DMS153 treated with DMSO at 0.1 percent for 48 hours (cell line): Measurements from ENCODE around the gene GMPPA.

Experiments used
- DNase-seq: peaks from one replicate; lab custom pipeline; 2025; ENCODE audit not compliant: unreplicated experiment; lab: John Stamatoyannopoulos, UW

The GMPPA gene

GRCh38 chr2:219484343-219485200, 14.1 kb upstream of the GMPPA start:
- DNase-seq: no peak

- no peak for DNase-seq
Measured at GRCh38 chr2:219485201-219485580, 13.5 kb upstream of the GMPPA start.

GRCh38 chr2:219486380-219486959, 12.2 kb upstream of the GMPPA start:
- DNase-seq: no peak

GRCh38 chr2:219488149-219488843, 10.4 kb upstream of the GMPPA start:
- DNase-seq: no peak

- no peak for DNase-seq
Measured at GRCh38 chr2:219488844-219489194, 9.9 kb upstream of the GMPPA start.

- DNase-seq: no peak
Measured at GRCh38 chr2:219489315-219489714, 9.4 kb upstream of the GMPPA start.

- no peak for DNase-seq
Measured at GRCh38 chr2:219490186-219490585, 8.5 kb upstream of the GMPPA start.

GRCh38 chr2:219490600-219491130, 8.0 kb upstream of the GMPPA start:
- no peak for DNase-seq

GRCh38 chr2:219491278-219491963, 7.3 kb upstream of the GMPPA start:
- DNase-seq: no peak

- no peak for DNase-seq
Measured at GRCh38 chr2:219492575-219492974, 6.1 kb upstream of the GMPPA start.

- DNase-seq: no peak
Measured at GRCh38 chr2:219493086-219493485, 5.6 kb upstream of the GMPPA start.

GRCh38 chr2:219494952-219495530, 3.6 kb upstream of the GMPPA start:
- no peak for DNase-seq

GRCh38 chr2:219495531-219496122, 3.1 kb upstream of the GMPPA start:
- peak; percentile 18 for DNase-seq

- DNase-seq: no peak
Measured at GRCh38 chr2:219496247-219496824, 2.4 kb upstream of the GMPPA start.

GRCh38 chr2:219496825-219497494, 1.7 kb upstream of the GMPPA start:
- DNase-seq: no peak

- no peak for DNase-seq
Measured at GRCh38 chr2:219497495-219498279, 1.0 kb upstream of the GMPPA start.

- DNase-seq: no peak
Measured at GRCh38 chr2:219499058-219499307, 292 bp downstream of the GMPPA start.

GRCh38 chr2:219499555-219499954, 864 bp downstream of the GMPPA start:
- no peak for DNase-seq

- DNase-seq: no peak
Measured at GRCh38 chr2:219500135-219500534, 1.4 kb downstream of the GMPPA start.
